ENCODE data around the gene SLC25A1. TPM values are rescaled to one million over a fixed set of nuclear protein-coding genes. Genes with fewer than 3 reads are reported as not detected.

SLC25A1 gene
- total and polyA plus RNA-seq, 10 of the 15 experiments (the other 5 are each of a cell fraction or from before 2014, with no cell fraction given), result 2.3 to 79.0 (median 30.3) TPM

GRCh38 chr22:19207884-19208283, 29.3 kb upstream of the SLC25A1 start (continued):
- TF ChIP-seq, protein P1, sequence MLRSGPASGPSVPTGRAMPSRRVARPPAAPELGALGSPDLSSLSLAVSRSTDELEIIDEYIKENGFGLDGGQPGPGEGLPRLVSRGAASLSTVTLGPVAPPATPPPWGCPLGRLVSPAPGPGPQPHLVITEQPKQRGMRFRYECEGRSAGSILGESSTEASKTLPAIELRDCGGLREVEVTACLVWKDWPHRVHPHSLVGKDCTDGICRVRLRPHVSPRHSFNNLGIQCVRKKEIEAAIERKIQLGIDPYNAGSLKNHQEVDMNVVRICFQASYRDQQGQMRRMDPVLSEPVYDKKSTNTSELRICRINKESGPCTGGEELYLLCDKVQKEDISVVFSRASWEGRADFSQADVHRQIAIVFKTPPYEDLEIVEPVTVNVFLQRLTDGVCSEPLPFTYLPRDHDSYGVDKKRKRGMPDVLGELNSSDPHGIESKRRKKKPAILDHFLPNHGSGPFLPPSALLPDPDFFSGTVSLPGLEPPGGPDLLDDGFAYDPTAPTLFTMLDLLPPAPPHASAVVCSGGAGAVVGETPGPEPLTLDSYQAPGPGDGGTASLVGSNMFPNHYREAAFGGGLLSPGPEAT (IDR thresholded peaks at IDR 0.05; ENCODE audit: low read depth), result no peak
- no peak for TF ChIP-seq HDAC6 (IDR thresholded peaks at IDR 0.05; ENCODE audit: unreplicated experiment)

DNA sequence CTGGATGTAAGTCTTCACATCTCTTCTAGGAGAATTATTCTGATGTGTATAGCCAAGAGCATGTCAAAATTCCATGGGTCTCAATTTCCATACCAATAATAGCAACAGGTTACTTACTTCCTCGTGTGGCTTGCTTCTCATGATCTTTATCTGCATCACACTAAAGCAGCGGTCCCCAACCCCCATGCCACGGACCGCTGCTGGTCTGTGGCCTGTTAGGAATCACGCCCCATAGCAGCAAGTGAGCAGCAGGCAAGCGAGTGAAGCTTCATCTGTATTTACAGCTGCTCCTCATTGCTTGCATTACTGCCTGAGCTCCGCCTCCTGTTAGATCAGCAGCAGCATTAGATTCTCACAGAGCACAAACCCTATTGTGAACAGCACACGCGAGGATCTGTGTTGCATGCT, 28.9 kb upstream of the SLC25A1 start:
- TF ChIP-seq, protein P2, sequence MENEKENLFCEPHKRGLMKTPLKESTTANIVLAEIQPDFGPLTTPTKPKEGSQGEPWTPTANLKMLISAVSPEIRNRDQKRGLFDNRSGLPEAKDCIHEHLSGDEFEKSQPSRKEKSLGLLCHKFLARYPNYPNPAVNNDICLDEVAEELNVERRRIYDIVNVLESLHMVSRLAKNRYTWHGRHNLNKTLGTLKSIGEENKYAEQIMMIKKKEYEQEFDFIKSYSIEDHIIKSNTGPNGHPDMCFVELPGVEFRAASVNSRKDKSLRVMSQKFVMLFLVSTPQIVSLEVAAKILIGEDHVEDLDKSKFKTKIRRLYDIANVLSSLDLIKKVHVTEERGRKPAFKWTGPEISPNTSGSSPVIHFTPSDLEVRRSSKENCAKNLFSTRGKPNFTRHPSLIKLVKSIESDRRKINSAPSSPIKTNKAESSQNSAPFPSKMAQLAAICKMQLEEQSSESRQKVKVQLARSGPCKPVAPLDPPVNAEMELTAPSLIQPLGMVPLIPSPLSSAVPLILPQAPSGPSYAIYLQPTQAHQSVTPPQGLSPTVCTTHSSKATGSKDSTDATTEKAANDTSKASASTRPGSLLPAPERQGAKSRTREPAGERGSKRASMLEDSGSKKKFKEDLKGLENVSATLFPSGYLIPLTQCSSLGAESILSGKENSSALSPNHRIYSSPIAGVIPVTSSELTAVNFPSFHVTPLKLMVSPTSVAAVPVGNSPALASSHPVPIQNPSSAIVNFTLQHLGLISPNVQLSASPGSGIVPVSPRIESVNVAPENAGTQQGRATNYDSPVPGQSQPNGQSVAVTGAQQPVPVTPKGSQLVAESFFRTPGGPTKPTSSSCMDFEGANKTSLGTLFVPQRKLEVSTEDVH (IDR thresholded peaks at IDR 0.05; ENCODE audit: low read depth, partially characterized antibody), result no peak
- TF ChIP-seq, protein P3, sequence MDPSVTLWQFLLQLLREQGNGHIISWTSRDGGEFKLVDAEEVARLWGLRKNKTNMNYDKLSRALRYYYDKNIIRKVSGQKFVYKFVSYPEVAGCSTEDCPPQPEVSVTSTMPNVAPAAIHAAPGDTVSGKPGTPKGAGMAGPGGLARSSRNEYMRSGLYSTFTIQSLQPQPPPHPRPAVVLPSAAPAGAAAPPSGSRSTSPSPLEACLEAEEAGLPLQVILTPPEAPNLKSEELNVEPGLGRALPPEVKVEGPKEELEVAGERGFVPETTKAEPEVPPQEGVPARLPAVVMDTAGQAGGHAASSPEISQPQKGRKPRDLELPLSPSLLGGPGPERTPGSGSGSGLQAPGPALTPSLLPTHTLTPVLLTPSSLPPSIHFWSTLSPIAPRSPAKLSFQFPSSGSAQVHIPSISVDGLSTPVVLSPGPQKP (IDR thresholded peaks at IDR 0.05; ENCODE audit: low read depth, low read length), result no peak
- no peak for TF ChIP-seq SIN3A (IDR thresholded peaks at IDR 0.05; ENCODE audit: low read depth, low read length)
- TF ChIP-seq FOXM1 (IDR thresholded peaks at IDR 0.05; ENCODE audit: low read depth, low read length), result no peak
- TF ChIP-seq RBBP5 (conservative IDR thresholded peaks at IDR 0.05), result no peak
- TF ChIP-seq CEBPB (IDR thresholded peaks at IDR 0.05; ENCODE audit: borderline replicate concordance in 1 of 2, low read depth in 2 of 2, low read length in 2 of 2), result no peak
- TF ChIP-seq PML (IDR thresholded peaks at IDR 0.05; ENCODE audit: low read length), result no peak
- TF ChIP-seq EGR1 (IDR thresholded peaks at IDR 0.05; ENCODE audit: borderline replicate concordance in 1 of 2, low read depth in 2 of 2, low read length in 2 of 2), result no peak
- no peak for TF ChIP-seq SMC3 (IDR thresholded peaks at IDR 0.05; ENCODE audit: borderline replicate concordance, low read length)
- no peak for TF ChIP-seq MEF2A (IDR thresholded peaks at IDR 0.05; ENCODE audit: insufficient read depth, low read depth, low read length)
- no peak for TF ChIP-seq HDAC6 (IDR thresholded peaks at IDR 0.05; ENCODE audit: unreplicated experiment)
- no peak for TF ChIP-seq SMARCA5 (IDR thresholded peaks at IDR 0.05)
- H3K4me3 ChIP-seq, result no peak overlapping the region
- no peak for ATAC-seq

More for the DNA sequence above, 28.9 kb upstream of the SLC25A1 start:
- 34% methylated on average over 9 of the region's 9 CpGs for WGBS (ENCODE audit: insufficient coverage, insufficient replicate concordance, low lambda C conversion rate, missing lambda C conversion rate)
- BruUV-seq (replicated peaks), result no TSS peak
- Histone ChIP-seq H3K4me1 (ENCODE audit: control insufficient read depth, insufficient read depth, low read length) (no peaks in the 10 kb centered on the region), H3K9me3 (replicated peaks; ENCODE audit: control insufficient read depth, insufficient read depth, low read length) (no peaks in the 10 kb centered on the region), H3K27me3 (replicated peaks in 1 of 2; ENCODE audit: control insufficient read depth in 2 of 2, insufficient read depth in 2 of 2, low read length in 1 of 2) (peaks cover 2 to 6% of the 10 kb centered on the region in 2 experiments; a peak in 3 of 4 replicates), H3K79me2 (ENCODE audit: control insufficient read depth, insufficient read depth, low read length) (no peaks in the 10 kb centered on the region), H3K27ac (ENCODE audit: control insufficient read depth, insufficient read depth) (no peak overlapping the region), H2AFZ (ENCODE audit: control insufficient read depth, low read depth, low read length) (no peak overlapping the region), H3K36me3 (ENCODE audit: control insufficient read depth in 2 of 2, insufficient read depth in 2 of 2, low read length in 1 of 2) (no peaks in the 10 kb centered on the region), H4K20me1 (ENCODE audit: control insufficient read depth, insufficient read depth) (no peaks in the 10 kb centered on the region), H3K9ac (ENCODE audit: control insufficient read depth, insufficient read depth, low read length) (no peak overlapping the region), H3K4me2 (ENCODE audit: control insufficient read depth, insufficient read depth) (no peak overlapping the region)
- RAD21 ChIA-PET (ENCODE audit: unreplicated experiment), result no interaction called here
- POLR2A ChIA-PET, result no interaction called here
- in situ Hi-C loops (cut with MboI) (no loop called here), intact Hi-C loops (cut with micrococcal nuclease; ENCODE audit: unreplicated experiment) (no loop called here)
- FAIRE-seq, result no peak
- SMC1A ChIA-PET (ENCODE audit: uncharacterized antibody, unreplicated experiment), result no interaction called here
- DNase-seq (ENCODE audit: low read depth, low spot score), result no peak
- CTCF ChIA-PET, result no interaction called here

All from GM12878 (cell line).